Endothelial cell (in vitro differentiated cells): Measurements from ENCODE around the gene TAS2R40. TPM values are rescaled to one million over a fixed set of nuclear protein-coding genes. Genes with fewer than 3 reads are reported as not detected.
"Not testable (repeated sequence)": the region's sequence is repeated elsewhere in the genome, so short reads cannot be mapped to it uniquely, and the experiment has no call there.

Source experiments
- DNase-seq: peaks from one replicate; pipeline ENCODE4 v3.0.0; 2021; ENCODE audit warnings: low spot score
- H3K27ac Mint-ChIP-seq: one replicate; pipeline ENCODE4 v1.8.0; 2021; ENCODE audit warnings: mixed read lengths, inconsistent platforms; ENCODE audit not compliant: unreplicated experiment
- H3K27me3 Mint-ChIP-seq: one replicate; pipeline ENCODE4 v1.8.0; 2021; ENCODE audit warnings: mild to moderate bottlenecking, moderate library complexity, mixed read lengths, inconsistent platforms; ENCODE audit not compliant: unreplicated experiment
- H3K36me3 Mint-ChIP-seq: one replicate; pipeline ENCODE4 v1.8.0; 2021; ENCODE audit warnings: mild to moderate bottlenecking, low read depth, mixed read lengths, inconsistent platforms; ENCODE audit not compliant: unreplicated experiment
- H3K4me1 Mint-ChIP-seq: one replicate; pipeline ENCODE4 v1.8.0; 2021; ENCODE audit warnings: mild to moderate bottlenecking, mixed read lengths, inconsistent platforms; ENCODE audit not compliant: unreplicated experiment
- H3K4me3 Mint-ChIP-seq: one replicate; pipeline ENCODE4 v1.8.0; 2021; ENCODE audit warnings: mild to moderate bottlenecking, mixed read lengths, inconsistent platforms; ENCODE audit not compliant: unreplicated experiment
- H3K9me3 Mint-ChIP-seq: one replicate; pipeline ENCODE4 v1.8.0; 2021; ENCODE audit warnings: mixed read lengths, inconsistent platforms; ENCODE audit not compliant: unreplicated experiment
- total RNA-seq: library from RNA; stranded (reverse); fragmentation: NEBNext Ultra II Directional; extraction: Animal tissue kit (Norgen Biotek cat#: 25700); gene quantifications from one replicate; pipeline ENCODE4 v1.2.1, GENCODE V29; 2021; ENCODE audit not compliant: unreplicated experiment
- TF ChIP-seq, protein P1 (sequence below): fragments of 200-600 bp; sonication (generic); IDR thresholded peaks from one replicate; pipeline ENCODE4 v1.5.0; 2021; ENCODE audit warnings: antibody characterized with exemption; ENCODE audit not compliant: unreplicated experiment

Gene TAS2R40
- total RNA-seq, 1 donor from 2014 or later, result not detected

GRCh38 chr7:143258831-143259230, 37.0 kb downstream of the TAS2R40 start:
- TF ChIP-seq, protein P1, sequence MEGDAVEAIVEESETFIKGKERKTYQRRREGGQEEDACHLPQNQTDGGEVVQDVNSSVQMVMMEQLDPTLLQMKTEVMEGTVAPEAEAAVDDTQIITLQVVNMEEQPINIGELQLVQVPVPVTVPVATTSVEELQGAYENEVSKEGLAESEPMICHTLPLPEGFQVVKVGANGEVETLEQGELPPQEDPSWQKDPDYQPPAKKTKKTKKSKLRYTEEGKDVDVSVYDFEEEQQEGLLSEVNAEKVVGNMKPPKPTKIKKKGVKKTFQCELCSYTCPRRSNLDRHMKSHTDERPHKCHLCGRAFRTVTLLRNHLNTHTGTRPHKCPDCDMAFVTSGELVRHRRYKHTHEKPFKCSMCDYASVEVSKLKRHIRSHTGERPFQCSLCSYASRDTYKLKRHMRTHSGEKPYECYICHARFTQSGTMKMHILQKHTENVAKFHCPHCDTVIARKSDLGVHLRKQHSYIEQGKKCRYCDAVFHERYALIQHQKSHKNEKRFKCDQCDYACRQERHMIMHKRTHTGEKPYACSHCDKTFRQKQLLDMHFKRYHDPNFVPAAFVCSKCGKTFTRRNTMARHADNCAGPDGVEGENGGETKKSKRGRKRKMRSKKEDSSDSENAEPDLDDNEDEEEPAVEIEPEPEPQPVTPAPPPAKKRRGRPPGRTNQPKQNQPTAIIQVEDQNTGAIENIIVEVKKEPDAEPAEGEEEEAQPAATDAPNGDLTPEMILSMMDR, result no peak
- H3K27me3 Mint-ChIP-seq, result peaks cover 1% of the 10 kb centered on the region
- no peak overlapping the region for H3K27ac Mint-ChIP-seq
- no peak for DNase-seq
- H3K9me3 Mint-ChIP-seq, result no peaks in the 10 kb centered on the region
- H3K4me3 Mint-ChIP-seq, result no peak overlapping the region
- H3K36me3 Mint-ChIP-seq, result no peaks in the 10 kb centered on the region
- peaks cover 13% of the 10 kb centered on the region for H3K4me1 Mint-ChIP-seq

DNA sequence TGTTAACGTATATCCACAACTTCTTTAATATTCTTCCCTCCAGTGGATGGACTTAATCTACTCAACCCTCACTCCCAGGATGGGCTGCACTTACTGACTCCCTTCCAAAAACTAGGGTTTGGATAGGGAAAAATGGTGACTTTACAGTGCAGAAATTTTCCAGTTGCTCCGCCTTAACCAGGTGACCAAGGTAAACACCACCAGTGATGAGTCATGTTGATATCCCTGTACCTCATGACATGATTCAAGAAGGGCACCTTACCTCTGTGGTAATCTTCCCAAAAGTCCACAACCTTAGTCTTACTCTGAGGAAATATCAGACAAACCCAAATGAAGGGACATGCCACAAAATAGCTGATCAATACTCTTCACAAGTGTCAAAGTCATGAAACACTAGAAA, 37.9 kb downstream of the TAS2R40 start:
- no peak overlapping the region for H3K4me3 Mint-ChIP-seq
- H3K36me3 Mint-ChIP-seq, result peaks cover 4% of the 10 kb centered on the region
- TF ChIP-seq, protein P1, result no peak
- H3K9me3 Mint-ChIP-seq, result no peaks in the 10 kb centered on the region
- H3K27me3 Mint-ChIP-seq, result peaks cover 3% of the 10 kb centered on the region
- H3K27ac Mint-ChIP-seq, result no peak overlapping the region
- no peak for DNase-seq
- peaks cover 21% of the 10 kb centered on the region for H3K4me1 Mint-ChIP-seq

DNA sequence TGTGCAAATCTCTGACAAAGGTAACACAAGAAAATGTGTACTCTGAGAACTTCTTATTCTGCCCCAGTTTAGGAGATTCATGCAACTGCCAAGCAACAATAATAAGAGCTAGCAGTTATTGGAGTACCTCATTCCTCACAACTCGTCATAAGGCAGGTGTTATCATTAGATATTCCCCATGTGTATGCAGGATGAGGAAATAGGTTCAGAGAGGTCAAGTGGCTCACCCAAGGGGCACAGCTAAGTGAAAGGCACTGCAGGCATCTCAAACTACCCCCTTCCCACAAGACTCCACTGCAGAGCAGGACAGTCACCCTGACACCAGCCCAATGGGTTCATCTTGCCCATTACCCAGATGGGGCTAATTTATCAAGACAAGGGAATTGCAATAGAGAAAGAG, 40.1 kb downstream of the TAS2R40 start:
- H3K9me3 Mint-ChIP-seq, result no peaks in the 10 kb centered on the region
- H3K27me3 Mint-ChIP-seq, result peaks cover 2% of the 10 kb centered on the region
- H3K36me3 Mint-ChIP-seq, result peaks cover 8% of the 10 kb centered on the region
- no peak overlapping the region for H3K4me3 Mint-ChIP-seq
- TF ChIP-seq, protein P1, result no peak
- DNase-seq, result no peak
- peak overlapping the region; percentile 36 for H3K27ac Mint-ChIP-seq
- peaks cover 13% of the 10 kb centered on the region for H3K4me1 Mint-ChIP-seq

DNA sequence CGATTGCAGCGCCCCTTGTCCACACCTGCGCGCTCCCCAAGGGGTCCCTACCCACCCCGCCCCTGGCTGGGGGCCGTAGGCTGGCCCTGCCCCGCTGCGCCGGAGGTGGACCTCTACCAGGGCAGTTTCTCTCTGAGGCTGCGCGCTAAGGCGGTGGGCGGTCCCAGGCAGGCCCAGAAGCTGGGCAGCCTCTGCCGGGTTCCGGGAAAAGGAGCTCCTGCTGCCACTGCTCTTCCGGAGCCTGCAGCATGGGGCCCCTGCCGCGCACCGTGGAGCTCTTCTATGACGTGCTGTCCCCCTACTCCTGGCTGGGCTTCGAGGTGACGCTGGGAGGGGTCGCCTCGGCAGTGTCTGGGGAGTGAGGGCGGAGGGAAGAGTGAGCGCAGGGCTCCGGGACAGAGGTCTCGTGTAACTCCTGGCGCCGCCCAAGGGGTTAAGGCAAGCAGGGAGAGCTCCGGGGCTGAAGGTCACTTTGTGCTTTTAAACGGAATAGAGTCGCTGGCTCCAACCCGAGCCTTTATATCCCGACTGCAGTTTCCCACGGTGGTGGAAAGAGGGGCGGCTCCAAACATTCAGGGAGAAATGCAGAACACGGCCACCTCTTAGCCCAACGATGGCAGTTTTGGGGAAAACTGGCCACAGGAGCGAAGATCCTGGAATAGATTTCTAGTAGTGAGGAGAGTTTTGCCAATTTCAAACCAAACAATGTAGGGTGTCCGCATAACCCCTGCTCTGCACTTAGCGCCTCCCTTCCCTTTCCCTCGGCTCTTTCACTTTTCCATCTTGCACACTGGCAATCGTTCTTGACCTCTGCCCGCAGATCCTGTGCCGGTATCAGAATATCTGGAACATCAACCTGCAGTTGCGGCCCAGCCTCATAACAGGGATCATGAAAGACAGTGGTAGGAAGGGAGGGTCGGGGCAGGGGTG, 41.7 kb downstream of the TAS2R40 start, which contains the start of gene GSTK1:
Gene GSTK1, plus strand, starts transcription at position 176 of the 930 bp plus-strand sequence. Its CDS starts 73 bp downstream, at position 249.
- H3K9me3 Mint-ChIP-seq, result no peaks in the 10 kb centered on the region
- TF ChIP-seq, protein P1, result no peak
- H3K27ac Mint-ChIP-seq, result no peak within 1 kb of the TSS
- H3K27me3 Mint-ChIP-seq, result peaks cover 2% of the 10 kb centered on the region
- H3K36me3 Mint-ChIP-seq, result peaks cover 10% of the 10 kb centered on the region
- DNase-seq, result peak; percentile 67
- H3K4me1 Mint-ChIP-seq, result peaks cover 13% of the 10 kb centered on the region
- peak within 1 kb of the TSS; percentile 90 for H3K4me3 Mint-ChIP-seq

DNA sequence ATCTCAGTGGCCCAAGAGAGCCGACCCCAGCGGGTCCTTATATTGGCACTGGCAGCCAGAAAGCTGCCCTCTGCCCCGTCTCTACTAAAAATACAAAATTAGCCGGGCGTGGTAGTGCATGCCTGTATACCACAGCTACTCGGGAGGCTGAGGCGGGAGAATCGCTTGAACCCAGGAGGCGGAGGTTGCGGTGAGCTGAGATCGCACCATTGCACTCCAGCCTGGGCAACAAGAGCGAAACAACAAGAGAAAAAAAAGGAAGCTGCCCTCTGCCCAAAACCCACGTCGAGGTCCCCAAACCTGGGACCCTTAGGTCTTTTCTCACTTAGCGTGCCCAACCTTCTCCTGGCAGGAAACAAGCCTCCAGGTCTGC, 42.3 kb downstream of the TAS2R40 start:
- not testable (repeated sequence) for H3K27me3 Mint-ChIP-seq, H3K27ac Mint-ChIP-seq, H3K9me3 Mint-ChIP-seq, DNase-seq
- peaks cover 16% of the 10 kb centered on the region for H3K36me3 Mint-ChIP-seq
- peak overlapping the region; percentile 90 for H3K4me3 Mint-ChIP-seq
- peaks cover 13% of the 10 kb centered on the region for H3K4me1 Mint-ChIP-seq
